ENCODE measurements around the gene PROZ.

Gene PROZ

GRCh38 chr13:113142876-113143275 lies 15.6 kb upstream of the PROZ start:
- DNase-seq, result no peak

- DNase-seq, result no peak
Observed at GRCh38 chr13:113143466-113144254, 14.8 kb upstream of the PROZ start.

- DNase-seq, result no peak
Observed at GRCh38 chr13:113144255-113144629, 14.2 kb upstream of the PROZ start.

GRCh38 chr13:113145496-113145895 lies 13.0 kb upstream of the PROZ start:
- DNase-seq, result no peak

GRCh38 chr13:113145911-113146598 lies 12.4 kb upstream of the PROZ start:
- no peak for DNase-seq

GRCh38 chr13:113146750-113147149 lies 11.7 kb upstream of the PROZ start:
- no peak for DNase-seq

- no peak for DNase-seq
Observed at GRCh38 chr13:113147206-113147605, 11.2 kb upstream of the PROZ start.

GRCh38 chr13:113148407-113148806 lies 10.0 kb upstream of the PROZ start:
- DNase-seq, result no peak

GRCh38 chr13:113148940-113149503 lies 9.4 kb upstream of the PROZ start:
- DNase-seq, result no peak

- no peak for DNase-seq
Observed at GRCh38 chr13:113149711-113150549, 8.5 kb upstream of the PROZ start.

- no peak for DNase-seq
Observed at GRCh38 chr13:113150550-113151365, 7.7 kb upstream of the PROZ start.

GRCh38 chr13:113151745-113152690 lies 6.4 kb upstream of the PROZ start:
- peak; percentile 53 for DNase-seq

GRCh38 chr13:113152691-113152983 lies 5.8 kb upstream of the PROZ start:
- DNase-seq, result no peak

- DNase-seq, result peak; percentile 34
Observed at GRCh38 chr13:113152984-113153809, 5.3 kb upstream of the PROZ start.

GRCh38 chr13:113153810-113154748 lies 4.4 kb upstream of the PROZ start:
- DNase-seq, result peak; percentile 83

GRCh38 chr13:113155201-113155600 lies 3.2 kb upstream of the PROZ start:
- peak; percentile 76 for DNase-seq

- DNase-seq, result no peak
Observed at GRCh38 chr13:113155982-113156655, 2.3 kb upstream of the PROZ start.

- no peak for DNase-seq
Observed at GRCh38 chr13:113157206-113157928, 1.1 kb upstream of the PROZ start.
